Lung (tissue), 12 donors: ENCODE measurements around the gene ATG4B. TPM values are rescaled to one million over a fixed set of nuclear protein-coding genes. Genes with fewer than 3 reads are reported as not detected.
A peak's percentile ranks its signal among the peaks of the same experiment; 100 is the strongest.

Experiments used
- ATAC-seq: fragments of 200-7000 bp; cut with Tn5 transposase; one replicate; pipeline ENCODE4 v1.9.1; 2020; ENCODE audit warnings: moderate number of reproducible peaks; ENCODE audit not compliant: insufficient read depth, low FRiP score
- DNase-seq, 3 donors: peaks; one replicate each; pipeline ENCODE4 v3.0.0-alpha.2; 2013 to 2017
- H3K27ac ChIP-seq, 2 donors: one replicate each; pipeline ENCODE4 v1.5.1; 2013; ENCODE audit warnings: mild to moderate bottlenecking in 2 of 2, moderate library complexity in 2 of 2, control low read depth in 1 of 2, inconsistent platforms in 1 of 2, low read depth in 1 of 2, low read length in 1 of 2
- H3K27me3 ChIP-seq, 3 donors: one replicate each; pipeline ENCODE4 v1.5.1; 2013; ENCODE audit warnings: low read length in 2 of 3; ENCODE audit not compliant: control insufficient read depth in 3 of 3, insufficient read depth in 3 of 3
- H3K36me3 ChIP-seq, 4 donors: one replicate each; pipeline ENCODE4 v1.5.1; 2013; ENCODE audit warnings: low read length in 4 of 4, mild to moderate bottlenecking in 1 of 4, moderate library complexity in 1 of 4; ENCODE audit not compliant: control insufficient read depth in 4 of 4, insufficient read depth in 4 of 4
- H3K4me1 ChIP-seq, 5 donors: one replicate each; pipeline ENCODE4 v1.5.1; 2013; ENCODE audit warnings: low read length in 5 of 5, mild to moderate bottlenecking in 2 of 5, moderate library complexity in 1 of 5; ENCODE audit not compliant: control insufficient read depth in 5 of 5, insufficient read depth in 5 of 5
- H3K4me3 ChIP-seq: one replicate; pipeline ENCODE4 v1.5.1; 2013; ENCODE audit warnings: mild to moderate bottlenecking, control low read depth, moderate library complexity
- H3K9ac ChIP-seq, 2 donors: one replicate each; pipeline ENCODE4 v1.5.1; 2013; ENCODE audit warnings: low read length in 2 of 2, control low read depth in 1 of 2; ENCODE audit not compliant: insufficient read depth in 1 of 2
- H3K9me3 ChIP-seq, 4 donors: one replicate each; pipeline ENCODE4 v1.5.1; 2013; ENCODE audit warnings: low read length in 3 of 4, mild to moderate bottlenecking in 1 of 4, moderate library complexity in 1 of 4; ENCODE audit not compliant: control insufficient read depth in 4 of 4, insufficient read depth in 3 of 4
- CTCF ChIP-seq: IDR thresholded peaks from 2 replicates; pipeline ENCODE4 v1.5.1; 2012; ENCODE audit warnings: mild to moderate bottlenecking; ENCODE audit errors: control extremely low read depth, extremely low read depth
- WGBS, 2 donors: extraction: QIAGEN DNeasy Blood & Tissue Kit; methylation state at CpG; one replicate each; pipeline ENCODE4 v1.1.7; 2013; 5-methylcytosine and 5-hydroxymethylcytosine counted together
- polyA plus RNA-seq, 2 donors: library from polyadenylated mRNA; stranded (reverse); fragments of 200-250 nt; gene quantifications; one replicate each; pipeline ENCODE4 v1.2.1, GENCODE V29; 2013
- total RNA-seq, 2 donors: library from RNA; depleted of rRNA in 1 of 2; stranded (reverse); fragments of >200 nt in 1 of 2; gene quantifications; one replicate each; pipeline ENCODE4 v1.2.1, GENCODE V29; 2014 to 2021
- donor health status: control.
- donor health status: control.
- donor health status: Bipolar disorder and iron deficiency.
- donor health status: healthy.
- donor health status: DM: yes; HTN: yes; CAD: no.

ATG4B gene
- total and polyA plus RNA-seq, 4 donors: 45.1 to 74.9 (median 62.0) TPM

- ATAC-seq: no peak
- no peak overlapping the region for H3K4me3 ChIP-seq
- H3K27me3 ChIP-seq: no peaks in the 10 kb centered on the region
- H3K9ac ChIP-seq: no peak overlapping the region
- H3K4me1 ChIP-seq: peaks cover 0 to 8% (median 0%) of the 10 kb centered on the region in 5 donors
- DNase-seq: peak; percentile 45 to 81 (median 73)
- no peaks in the 10 kb centered on the region for H3K9me3 ChIP-seq
- 83 to 85% methylated on average over 42 of the region's 42 CpGs for WGBS, 2 donors
- no peak for TF ChIP-seq CTCF
- peaks cover 4 to 50% (median 21%) of the 10 kb centered on the region in 4 donors for H3K36me3 ChIP-seq
- H3K27ac ChIP-seq: no peak overlapping the region
These were observed 29.3 kb downstream of the ATG4B start for GRCh38 chr2:241666627-241667400.

DNA sequence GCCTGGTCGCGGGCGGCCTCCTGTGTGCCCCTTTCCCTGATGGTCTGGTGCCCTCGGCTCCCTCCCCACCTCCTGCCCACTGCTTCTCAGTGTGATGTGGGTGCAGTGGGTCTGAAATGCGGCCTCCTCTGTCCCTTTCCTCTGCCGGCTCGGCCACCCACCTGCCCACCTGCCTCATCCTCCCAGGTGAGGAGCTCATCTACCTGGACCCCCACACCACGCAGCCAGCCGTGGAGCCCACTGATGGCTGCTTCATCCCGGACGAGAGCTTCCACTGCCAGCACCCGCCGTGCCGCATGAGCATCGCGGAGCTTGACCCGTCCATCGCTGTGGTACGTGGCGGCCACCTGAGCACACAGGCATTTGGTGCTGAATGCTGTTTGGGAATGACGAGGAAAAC lies 30.9 kb downstream of the ATG4B start:
- H3K9me3 ChIP-seq: no peaks in the 10 kb centered on the region
- H3K4me1 ChIP-seq: peaks cover 0 to 8% (median 0%) of the 10 kb centered on the region in 5 donors
- H3K4me3 ChIP-seq: no peak overlapping the region
- H3K36me3 ChIP-seq: peaks cover 4 to 62% (median 17%) of the 10 kb centered on the region in 4 donors
- WGBS, 2 donors: 97% methylated on average over 21 of the region's 21 CpGs
- DNase-seq: no peak
- TF ChIP-seq CTCF: no peak
- no peak overlapping the region for H3K27ac ChIP-seq
- no peak overlapping the region for H3K9ac ChIP-seq
- no peak for ATAC-seq
- no peaks in the 10 kb centered on the region for H3K27me3 ChIP-seq

DNA sequence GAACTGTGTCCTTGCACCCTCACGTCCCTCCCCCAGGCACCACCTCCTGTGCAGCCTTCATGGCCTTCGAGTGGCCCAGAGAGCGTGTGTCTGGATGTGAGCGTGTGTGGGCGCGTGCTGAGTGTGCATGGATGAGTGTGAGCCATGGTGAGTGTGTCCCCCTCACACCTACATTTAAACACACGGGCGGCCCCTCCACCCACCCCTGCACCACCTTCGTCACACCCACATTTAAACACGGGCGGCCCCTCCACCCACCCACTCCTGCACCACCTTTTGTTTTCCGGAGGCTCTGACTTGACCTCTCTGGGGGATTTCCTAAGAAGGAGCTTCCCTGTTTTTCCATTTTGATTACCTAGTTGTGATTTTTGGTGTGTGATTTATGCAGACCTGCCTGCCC lies 31.3 kb downstream of the ATG4B start:
- no peak for DNase-seq
- Histone ChIP-seq H3K36me3 (peaks cover 4 to 63% (median 17%) of the 10 kb centered on the region in 4 donors), H3K4me1 (peaks cover 0 to 8% (median 0%) of the 10 kb centered on the region in 5 donors), H3K27me3 (no peaks in the 10 kb centered on the region), H3K27ac (no peak overlapping the region), H3K9ac (no peak overlapping the region), H3K4me3 (no peak overlapping the region), H3K9me3 (no peaks in the 10 kb centered on the region)
- WGBS, 2 donors: 91 to 94% methylated on average over 12 of the region's 12 CpGs
- no peak for ATAC-seq
- no peak for TF ChIP-seq CTCF
